ENCODE results near the gene NOC2L. TPM values are rescaled to one million over a fixed set of nuclear protein-coding genes. Genes with fewer than 3 reads are reported as not detected.
"Not testable (repeated sequence)": the region's sequence is repeated elsewhere in the genome, so short reads cannot be mapped to it uniquely, and the experiment has no call there.

The NOC2L gene
- total and polyA plus RNA-seq, 9 of the 15 experiments (the other 6 are each of a cell fraction or from before 2014, with no cell fraction given), result 4.0 to 410 (median 200) TPM

- intact Hi-C loops (cut with micrococcal nuclease) (no loop called here), in situ Hi-C loops (cut with MboI) (no loop called here)
- no peaks in the 10 kb centered on the region for H3K9me1 ChIP-seq (ENCODE audit: control insufficient read depth, insufficient read depth, low read length)
- H3K9me3 ChIP-seq (replicated peaks; ENCODE audit: control insufficient read depth, insufficient read depth, low read depth, low read length), result no peaks in the 10 kb centered on the region
- peaks cover 14% of the 10 kb centered on the region for H4K20me1 ChIP-seq (replicated peaks; ENCODE audit: control insufficient read depth, insufficient read depth, low read length)
- FAIRE-seq (no peak), DNase-seq (ENCODE audit: extremely low read depth in 1 of 4, low spot score in 3 of 4) (no peak), ATAC-seq (no peak)
- no peak overlapping the region for H2AFZ ChIP-seq (ENCODE audit: low read depth, low read length)
- H3K27me3 ChIP-seq (ENCODE audit: control insufficient read depth in 2 of 2, insufficient read depth in 2 of 2, low read length in 2 of 2), result no peaks in the 10 kb centered on the region
- TF ChIP-seq ZNF436 (CRISPR knock-in tag; IDR thresholded peaks at IDR 0.05), result no peak
- TF ChIP-seq BHLHE40 (IDR thresholded peaks at IDR 0.05; ENCODE audit: low read length), result no peak
- TF ChIP-seq ZNF232 (CRISPR knock-in tag; IDR thresholded peaks at IDR 0.05), result no peak
- peak; percentile 34; the same call in 1 of the 2 replicates for TF ChIP-seq POLR2G (IDR thresholded peaks at IDR 0.05; ENCODE audit: low read depth, low read length)
- TF ChIP-seq, protein P1, sequence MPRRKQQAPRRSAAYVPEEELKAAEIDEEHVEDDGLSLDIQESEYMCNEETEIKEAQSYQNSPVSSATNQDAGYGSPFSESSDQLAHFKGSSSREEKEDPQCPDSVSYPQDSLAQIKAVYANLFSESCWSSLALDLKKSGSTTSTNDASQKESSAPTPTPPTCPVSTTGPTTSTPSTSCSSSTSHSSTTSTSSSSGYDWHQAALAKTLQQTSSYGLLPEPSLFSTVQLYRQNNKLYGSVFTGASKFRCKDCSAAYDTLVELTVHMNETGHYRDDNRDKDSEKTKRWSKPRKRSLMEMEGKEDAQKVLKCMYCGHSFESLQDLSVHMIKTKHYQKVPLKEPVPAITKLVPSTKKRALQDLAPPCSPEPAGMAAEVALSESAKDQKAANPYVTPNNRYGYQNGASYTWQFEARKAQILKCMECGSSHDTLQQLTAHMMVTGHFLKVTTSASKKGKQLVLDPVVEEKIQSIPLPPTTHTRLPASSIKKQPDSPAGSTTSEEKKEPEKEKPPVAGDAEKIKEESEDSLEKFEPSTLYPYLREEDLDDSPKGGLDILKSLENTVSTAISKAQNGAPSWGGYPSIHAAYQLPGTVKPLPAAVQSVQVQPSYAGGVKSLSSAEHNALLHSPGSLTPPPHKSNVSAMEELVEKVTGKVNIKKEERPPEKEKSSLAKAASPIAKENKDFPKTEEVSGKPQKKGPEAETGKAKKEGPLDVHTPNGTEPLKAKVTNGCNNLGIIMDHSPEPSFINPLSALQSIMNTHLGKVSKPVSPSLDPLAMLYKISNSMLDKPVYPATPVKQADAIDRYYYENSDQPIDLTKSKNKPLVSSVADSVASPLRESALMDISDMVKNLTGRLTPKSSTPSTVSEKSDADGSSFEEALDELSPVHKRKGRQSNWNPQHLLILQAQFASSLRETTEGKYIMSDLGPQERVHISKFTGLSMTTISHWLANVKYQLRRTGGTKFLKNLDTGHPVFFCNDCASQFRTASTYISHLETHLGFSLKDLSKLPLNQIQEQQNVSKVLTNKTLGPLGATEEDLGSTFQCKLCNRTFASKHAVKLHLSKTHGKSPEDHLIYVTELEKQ (CRISPR knock-in tag; IDR thresholded peaks at IDR 0.05), result no peak
- TF ChIP-seq MYC (IDR thresholded peaks at IDR 0.05; ENCODE audit: low read depth, low read length), result no peak
- no peak for TF ChIP-seq MYC (CRISPR knock-in tag; IDR thresholded peaks at IDR 0.05; ENCODE audit: borderline replicate concordance, low read depth)
- H3K4me1 ChIP-seq (replicated peaks in 1 of 2; ENCODE audit: control insufficient read depth in 2 of 2, insufficient read depth in 2 of 2, low read length in 2 of 2), result peaks cover 2 to 65% of the 10 kb centered on the region in 2 experiments; a peak in 3 of 5 replicates
- H3K36me3 ChIP-seq (ENCODE audit: control insufficient read depth, insufficient read depth, low read length), result peaks cover 93% of the 10 kb centered on the region; the same call in 2 of the 3 replicates
- ChIA-PET POLR2A (no interaction called here), CTCF (ENCODE audit: low intra/inter-chr PET ratio) (no interaction called here)
- H3K27ac ChIP-seq (ENCODE audit: extremely low read depth, low read depth, low read length), result no peak overlapping the region
- no TSS peak for BruUV-seq (replicated peaks)
- no peak overlapping the region for H3K4me3 ChIP-seq
- WGBS (ENCODE audit: insufficient coverage, low coverage, missing lambda C conversion rate), result 90% methylated on average over 14 of the region's 15 CpGs
- H3K79me2 ChIP-seq (ENCODE audit: control insufficient read depth, insufficient read depth, low read length), result peaks cover 3% of the 10 kb centered on the region; the same call in 2 of the 3 replicates
- no peak overlapping the region; a peak in 1 of 4 replicates for H3K9ac ChIP-seq (ENCODE audit: insufficient read depth in 1 of 2, low read depth in 2 of 2, low read length in 2 of 2)
- H3K4me2 ChIP-seq (ENCODE audit: insufficient read depth, low read length), result no peak overlapping the region
Observed at GRCh38 chr1:947958-948357, 11.1 kb downstream of the NOC2L start.

DNA sequence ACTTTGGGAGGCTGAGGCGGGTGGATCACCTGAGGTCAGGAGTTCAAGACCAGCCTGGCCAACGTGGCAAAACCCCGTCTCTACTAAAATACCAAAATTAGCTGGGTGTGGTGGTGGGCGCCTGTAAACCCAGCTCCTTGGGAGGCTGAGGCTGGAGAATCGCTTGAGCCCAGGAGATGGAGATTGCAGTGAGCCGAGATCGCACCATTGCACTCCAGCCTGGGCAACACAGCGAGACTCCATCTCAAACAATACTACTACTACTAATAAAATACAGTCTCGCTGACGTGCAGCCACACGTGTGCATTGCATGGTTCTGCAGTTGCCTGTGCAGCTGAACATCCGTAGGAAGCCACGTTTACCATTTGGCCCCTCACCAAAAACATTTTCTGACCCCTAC lies 12.2 kb downstream of the NOC2L start:
- intact Hi-C loops (cut with micrococcal nuclease); H3K79me2 ChIP-seq (ENCODE audit: control insufficient read depth, insufficient read depth, low read length); H3K27me3 ChIP-seq (ENCODE audit: control insufficient read depth in 2 of 2, insufficient read depth in 2 of 2, low read length in 2 of 2); H3K4me2 ChIP-seq (ENCODE audit: insufficient read depth, low read length); H3K4me3 ChIP-seq; CTCF ChIA-PET (ENCODE audit: low intra/inter-chr PET ratio); H3K27ac ChIP-seq (ENCODE audit: extremely low read depth, low read depth, low read length); BruUV-seq (replicated peaks); H3K9me3 ChIP-seq (replicated peaks; ENCODE audit: control insufficient read depth, insufficient read depth, low read depth, low read length); POLR2A ChIA-PET; ATAC-seq; FAIRE-seq; H3K9ac ChIP-seq (ENCODE audit: insufficient read depth in 1 of 2, low read depth in 2 of 2, low read length in 2 of 2); H2AFZ ChIP-seq (ENCODE audit: low read depth, low read length); DNase-seq (ENCODE audit: extremely low read depth in 1 of 4, low spot score in 3 of 4); in situ Hi-C loops (cut with MboI); H3K9me1 ChIP-seq (ENCODE audit: control insufficient read depth, insufficient read depth, low read length): not testable (repeated sequence)
- 93% methylated on average over 13 of the region's 13 CpGs for WGBS (ENCODE audit: insufficient coverage, low coverage, missing lambda C conversion rate)
- Histone ChIP-seq H4K20me1 (replicated peaks; ENCODE audit: control insufficient read depth, insufficient read depth, low read length) (peaks cover 18% of the 10 kb centered on the region), H3K4me1 (replicated peaks in 1 of 2; ENCODE audit: control insufficient read depth in 2 of 2, insufficient read depth in 2 of 2, low read length in 2 of 2) (peaks cover 7 to 68% of the 10 kb centered on the region in 2 experiments; a peak in 3 of 5 replicates), H3K36me3 (ENCODE audit: control insufficient read depth, insufficient read depth, low read length) (peaks cover 82% of the 10 kb centered on the region; the same call in 2 of the 3 replicates)
